HCT116 (cell line): Measurements from ENCODE around the gene GSTA1.

Source experiments
- CBX3 ChIP-seq: IDR thresholded peaks from 2 replicates; pipeline ENCODE4 v1.6.1; 2012; ENCODE audit warnings: low read depth
- ELF1 ChIP-seq: IDR thresholded peaks from 2 replicates; pipeline ENCODE4 v1.6.1; 2012; ENCODE audit warnings: low read depth, borderline replicate concordance
- EZH2 ChIP-seq: fragments of 200-600 bp; sonication (generic); IDR thresholded peaks from 2 replicates; pipeline ENCODE4 v1.6.1; 2017; ENCODE audit warnings: antibody characterized with exemption, mixed run types
- FOSL1 ChIP-seq: IDR thresholded peaks from 2 replicates; pipeline ENCODE4 v1.6.1; 2012; ENCODE audit warnings: low read depth
- JUND ChIP-seq: IDR thresholded peaks from 2 replicates; pipeline ENCODE4 v1.6.1; 2012
- POLR2A ChIP-seq: IDR thresholded peaks from 2 replicates; pipeline ENCODE4 v1.7.0; 2011; ENCODE audit warnings: borderline replicate concordance; ENCODE audit not compliant: insufficient read depth, insufficient read length; ENCODE audit errors: extremely low read depth
- RAD21 ChIP-seq: IDR thresholded peaks from 2 replicates; pipeline ENCODE4 v1.6.1; 2012; ENCODE audit warnings: low read depth, mild to moderate bottlenecking
- SP1 ChIP-seq: IDR thresholded peaks from 2 replicates; pipeline ENCODE4 v1.6.1; 2012; ENCODE audit warnings: low read depth
- ZNF274 ChIP-seq: fragments of 200-500 bp; sonication (Bioruptor generic); IDR thresholded peaks from 2 replicates; pipeline ENCODE4 v1.6.1; 2014; ENCODE audit warnings: mild to moderate bottlenecking, low read depth, low read length, inconsistent platforms
- TF ChIP-seq, protein P1 (sequence below), 3 experiments: fragments of 200-600 bp in 1 of 3; sonication (generic) in 1 of 3; IDR thresholded peaks in 2 of 3; conservative IDR thresholded peaks in 1 of 3; 2 replicates each; pipeline ENCODE4 v1.5.1; 2012 to 2017; ENCODE audit warnings: low read depth in 2 of 3, low read length in 2 of 3, antibody characterized with exemption in 1 of 3, borderline replicate concordance in 1 of 3, control low read depth in 1 of 3, mild to moderate bottlenecking in 1 of 3, mixed read lengths in 1 of 3, mixed run types in 1 of 3, moderate library complexity in 1 of 3; ENCODE audit not compliant: insufficient read depth in 1 of 3
- TF ChIP-seq, protein P2 (sequence below): IDR thresholded peaks from 2 replicates; pipeline ENCODE4 v1.6.1; 2012; ENCODE audit warnings: low read depth
- TF ChIP-seq, protein P3 (sequence below): IDR thresholded peaks from 2 replicates; pipeline ENCODE4 v1.6.1; 2012

DNA sequence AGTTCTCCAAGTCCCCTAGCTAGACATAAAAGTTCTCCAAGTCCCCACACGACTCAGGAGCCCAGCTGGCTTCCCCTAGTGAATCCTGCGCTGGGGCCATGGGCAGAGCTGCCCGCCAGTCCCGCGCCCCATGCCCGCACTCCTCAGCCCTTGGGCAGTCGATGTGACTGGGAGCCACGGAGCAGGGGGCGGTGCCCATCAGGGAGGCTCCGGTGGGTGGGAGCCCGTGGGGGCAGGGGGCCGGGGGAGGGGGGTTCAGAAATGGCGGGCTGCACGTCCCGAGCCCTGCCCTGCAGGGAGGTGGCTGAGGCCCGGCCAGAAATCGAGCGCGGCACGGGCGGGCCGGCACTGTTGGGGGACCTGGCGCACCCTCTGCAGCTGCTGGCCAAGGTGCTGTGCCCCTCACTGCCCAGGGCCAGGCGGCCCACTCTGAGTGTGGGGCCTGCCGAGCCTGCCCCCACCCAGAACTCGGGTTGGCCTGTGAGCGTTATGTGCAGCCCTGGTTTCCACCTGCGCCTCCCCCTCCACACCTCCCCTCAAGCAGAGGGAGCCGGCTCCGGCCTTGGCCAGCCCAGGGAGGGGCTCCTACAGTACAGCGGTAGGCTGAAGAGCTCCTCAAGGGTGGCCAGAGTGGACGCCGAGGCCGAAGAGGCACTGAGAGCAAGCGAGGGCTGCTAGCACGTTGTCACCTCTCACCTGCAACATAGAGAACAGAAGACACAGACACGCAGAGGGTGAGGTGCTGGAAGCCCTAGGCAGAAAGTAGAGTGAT, 25.6 kb upstream of the GSTA1 start:
- TF ChIP-seq ELF1 (no peak), EZH2 (no peak), ZNF274 (no peak), CBX3 (no peak), JUND (no peak), SP1 (no peak), POLR2A (no peak), FOSL1 (no peak), RAD21 (no peak)
- TF ChIP-seq, protein P1, sequence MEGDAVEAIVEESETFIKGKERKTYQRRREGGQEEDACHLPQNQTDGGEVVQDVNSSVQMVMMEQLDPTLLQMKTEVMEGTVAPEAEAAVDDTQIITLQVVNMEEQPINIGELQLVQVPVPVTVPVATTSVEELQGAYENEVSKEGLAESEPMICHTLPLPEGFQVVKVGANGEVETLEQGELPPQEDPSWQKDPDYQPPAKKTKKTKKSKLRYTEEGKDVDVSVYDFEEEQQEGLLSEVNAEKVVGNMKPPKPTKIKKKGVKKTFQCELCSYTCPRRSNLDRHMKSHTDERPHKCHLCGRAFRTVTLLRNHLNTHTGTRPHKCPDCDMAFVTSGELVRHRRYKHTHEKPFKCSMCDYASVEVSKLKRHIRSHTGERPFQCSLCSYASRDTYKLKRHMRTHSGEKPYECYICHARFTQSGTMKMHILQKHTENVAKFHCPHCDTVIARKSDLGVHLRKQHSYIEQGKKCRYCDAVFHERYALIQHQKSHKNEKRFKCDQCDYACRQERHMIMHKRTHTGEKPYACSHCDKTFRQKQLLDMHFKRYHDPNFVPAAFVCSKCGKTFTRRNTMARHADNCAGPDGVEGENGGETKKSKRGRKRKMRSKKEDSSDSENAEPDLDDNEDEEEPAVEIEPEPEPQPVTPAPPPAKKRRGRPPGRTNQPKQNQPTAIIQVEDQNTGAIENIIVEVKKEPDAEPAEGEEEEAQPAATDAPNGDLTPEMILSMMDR (IDR thresholded peaks at IDR 0.05 in 2 of 3, conservative IDR thresholded peaks at IDR 0.05 in 1 of 3; ENCODE audit: borderline replicate concordance in 1 of 3, insufficient read depth in 1 of 3, low read depth in 2 of 3, low read length in 2 of 3) = no peak
- TF ChIP-seq, protein P2, sequence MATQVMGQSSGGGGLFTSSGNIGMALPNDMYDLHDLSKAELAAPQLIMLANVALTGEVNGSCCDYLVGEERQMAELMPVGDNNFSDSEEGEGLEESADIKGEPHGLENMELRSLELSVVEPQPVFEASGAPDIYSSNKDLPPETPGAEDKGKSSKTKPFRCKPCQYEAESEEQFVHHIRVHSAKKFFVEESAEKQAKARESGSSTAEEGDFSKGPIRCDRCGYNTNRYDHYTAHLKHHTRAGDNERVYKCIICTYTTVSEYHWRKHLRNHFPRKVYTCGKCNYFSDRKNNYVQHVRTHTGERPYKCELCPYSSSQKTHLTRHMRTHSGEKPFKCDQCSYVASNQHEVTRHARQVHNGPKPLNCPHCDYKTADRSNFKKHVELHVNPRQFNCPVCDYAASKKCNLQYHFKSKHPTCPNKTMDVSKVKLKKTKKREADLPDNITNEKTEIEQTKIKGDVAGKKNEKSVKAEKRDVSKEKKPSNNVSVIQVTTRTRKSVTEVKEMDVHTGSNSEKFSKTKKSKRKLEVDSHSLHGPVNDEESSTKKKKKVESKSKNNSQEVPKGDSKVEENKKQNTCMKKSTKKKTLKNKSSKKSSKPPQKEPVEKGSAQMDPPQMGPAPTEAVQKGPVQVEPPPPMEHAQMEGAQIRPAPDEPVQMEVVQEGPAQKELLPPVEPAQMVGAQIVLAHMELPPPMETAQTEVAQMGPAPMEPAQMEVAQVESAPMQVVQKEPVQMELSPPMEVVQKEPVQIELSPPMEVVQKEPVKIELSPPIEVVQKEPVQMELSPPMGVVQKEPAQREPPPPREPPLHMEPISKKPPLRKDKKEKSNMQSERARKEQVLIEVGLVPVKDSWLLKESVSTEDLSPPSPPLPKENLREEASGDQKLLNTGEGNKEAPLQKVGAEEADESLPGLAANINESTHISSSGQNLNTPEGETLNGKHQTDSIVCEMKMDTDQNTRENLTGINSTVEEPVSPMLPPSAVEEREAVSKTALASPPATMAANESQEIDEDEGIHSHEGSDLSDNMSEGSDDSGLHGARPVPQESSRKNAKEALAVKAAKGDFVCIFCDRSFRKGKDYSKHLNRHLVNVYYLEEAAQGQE = no peak
- TF ChIP-seq, protein P3, sequence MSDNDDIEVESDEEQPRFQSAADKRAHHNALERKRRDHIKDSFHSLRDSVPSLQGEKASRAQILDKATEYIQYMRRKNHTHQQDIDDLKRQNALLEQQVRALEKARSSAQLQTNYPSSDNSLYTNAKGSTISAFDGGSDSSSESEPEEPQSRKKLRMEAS = no peak
